Stimulated activated CD8-positive, alpha-beta memory T cell treated with anti-CD3 and anti-CD28 coated beads, Interleukin-2, amount 100 ng/mL, for 1 hour (primary cell): ENCODE data around the gene SERPINB2.
"Not testable (repeated sequence)": the region's sequence is repeated elsewhere in the genome, so short reads cannot be mapped to it uniquely, and the experiment has no call there.

Experiments
- DNase-seq, 2 donors: peaks; one replicate each; pipeline ENCODE4 v3.0.0-alpha.2; 2020; ENCODE audit warnings: low read depth in 2 of 2

Gene SERPINB2

GRCh38 chr18:63888470-63889190 lies 1.1 kb downstream of the SERPINB2 start:
- DNase-seq, result no peak

GRCh38 chr18:63889626-63890025 lies 2.1 kb downstream of the SERPINB2 start:
- DNase-seq, result no peak

- DNase-seq, result no peak
Measured at GRCh38 chr18:63890237-63890949, 2.9 kb downstream of the SERPINB2 start.

GRCh38 chr18:63890950-63891304 lies 3.4 kb downstream of the SERPINB2 start:
- DNase-seq, result no peak

- no peak for DNase-seq
Measured at GRCh38 chr18:63892566-63892965, 5.1 kb downstream of the SERPINB2 start.

- DNase-seq, result no peak
Measured at GRCh38 chr18:63894106-63894772, 6.7 kb downstream of the SERPINB2 start.

- no peak for DNase-seq
Measured at GRCh38 chr18:63895190-63895589, 7.7 kb downstream of the SERPINB2 start.

GRCh38 chr18:63897072-63897471 lies 9.6 kb downstream of the SERPINB2 start:
- no peak for DNase-seq

GRCh38 chr18:63899206-63899605 lies 11.7 kb downstream of the SERPINB2 start:
- DNase-seq, result no peak

- no peak for DNase-seq
Measured at GRCh38 chr18:63903851-63904570, 16.5 kb downstream of the SERPINB2 start.

- DNase-seq, result no peak
Measured at GRCh38 chr18:63904694-63905093, 17.2 kb downstream of the SERPINB2 start.

- no peak for DNase-seq
Measured at GRCh38 chr18:63905361-63905760, 17.9 kb downstream of the SERPINB2 start.

GRCh38 chr18:63906056-63906455 lies 18.6 kb downstream of the SERPINB2 start:
- no peak for DNase-seq

GRCh38 chr18:63907664-63908063 lies 20.2 kb downstream of the SERPINB2 start, which contains the start of gene SERPINB10:
TSS of gene SERPINB10 (plus strand) at chr18:63907958. CDS start at chr18:63915511, 7,553 bp downstream.
- no peak for DNase-seq

- DNase-seq, result no peak
Measured at GRCh38 chr18:63908858-63909257, 21.4 kb downstream of the SERPINB2 start.

- DNase-seq, result no peak
Measured at GRCh38 chr18:63909870-63910269, 22.4 kb downstream of the SERPINB2 start.

GRCh38 chr18:63917817-63918216 lies 30.3 kb downstream of the SERPINB2 start:
- no peak for DNase-seq

GRCh38 chr18:63922049-63922448 lies 34.5 kb downstream of the SERPINB2 start:
- no peak for DNase-seq

GRCh38 chr18:63924551-63924950 lies 37.0 kb downstream of the SERPINB2 start:
- no peak for DNase-seq

- DNase-seq, result no peak
Measured at GRCh38 chr18:63928331-63928730, 40.8 kb downstream of the SERPINB2 start.

GRCh38 chr18:63929369-63929768 lies 41.9 kb downstream of the SERPINB2 start:
- not testable (repeated sequence) for DNase-seq

- no peak for DNase-seq
Measured at GRCh38 chr18:63930773-63931354, 43.4 kb downstream of the SERPINB2 start.
